HG03342 (cell line): Measurements from ENCODE around the gene ATP2B3.

Experiments used
- ATAC-seq: cut with Tn5 transposase; IDR thresholded peaks from one replicate; pipeline ENCODE4 v1.9.1; 2021; ENCODE audit warnings: mild to moderate bottlenecking, moderate library complexity; ENCODE audit not compliant: unreplicated experiment

The ATP2B3 gene

DNA sequence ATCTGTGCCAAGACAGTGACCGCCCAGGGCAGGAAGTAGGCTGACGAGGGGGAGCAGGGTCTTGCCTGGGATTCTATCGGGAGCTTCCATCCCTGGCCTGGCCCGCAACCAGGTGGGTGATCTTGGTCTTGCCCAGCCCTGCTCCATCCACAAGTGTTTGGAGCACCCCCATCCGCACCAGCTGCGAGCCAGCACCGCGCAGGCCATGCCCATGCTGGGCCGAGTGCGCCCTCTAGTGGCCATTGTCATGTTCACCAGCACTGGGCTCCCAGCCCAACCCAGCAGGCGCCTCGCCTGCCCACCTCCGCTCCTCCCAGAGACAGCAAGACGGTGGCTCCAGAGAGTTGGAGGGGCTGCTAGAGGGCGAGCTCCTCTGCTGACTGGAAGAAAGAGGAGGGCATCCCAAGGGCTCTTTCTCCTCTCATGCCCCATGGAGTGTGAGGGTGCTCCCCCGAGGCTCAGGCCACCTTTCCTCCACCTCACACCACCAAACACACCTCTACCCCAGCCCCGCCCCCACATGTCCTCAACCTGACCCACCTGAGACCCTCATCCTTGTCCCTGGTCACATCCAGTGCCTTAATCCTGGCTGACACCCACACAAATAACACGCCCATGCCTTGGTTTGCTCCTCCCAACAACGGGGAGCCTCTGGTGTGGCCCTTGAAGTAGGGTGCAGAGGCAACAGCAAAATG is 9.8 kb upstream of the ATP2B3 start:
- ATAC-seq = peak; percentile 95

DNA sequence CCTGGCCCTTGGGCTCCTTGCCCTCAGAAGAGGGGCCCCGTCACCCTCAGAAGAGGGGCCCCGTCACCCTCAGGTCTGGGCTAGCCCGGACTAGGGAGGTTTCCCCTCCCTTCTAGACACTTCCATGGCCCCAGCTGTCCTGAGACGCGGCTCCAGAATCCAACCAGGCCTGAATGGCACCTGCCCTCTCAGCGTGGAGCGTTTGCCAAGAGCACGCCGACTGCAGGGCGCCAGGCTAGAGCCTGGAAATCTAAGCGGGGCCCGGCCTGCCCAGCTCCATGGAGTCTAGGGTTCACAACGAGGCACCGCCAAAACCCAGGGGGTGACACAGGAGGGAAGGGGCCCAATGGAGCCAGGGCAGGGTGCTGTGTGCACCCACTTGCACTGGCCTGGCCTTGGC is 7.8 kb upstream of the ATP2B3 start:
- ATAC-seq = no peak

DNA sequence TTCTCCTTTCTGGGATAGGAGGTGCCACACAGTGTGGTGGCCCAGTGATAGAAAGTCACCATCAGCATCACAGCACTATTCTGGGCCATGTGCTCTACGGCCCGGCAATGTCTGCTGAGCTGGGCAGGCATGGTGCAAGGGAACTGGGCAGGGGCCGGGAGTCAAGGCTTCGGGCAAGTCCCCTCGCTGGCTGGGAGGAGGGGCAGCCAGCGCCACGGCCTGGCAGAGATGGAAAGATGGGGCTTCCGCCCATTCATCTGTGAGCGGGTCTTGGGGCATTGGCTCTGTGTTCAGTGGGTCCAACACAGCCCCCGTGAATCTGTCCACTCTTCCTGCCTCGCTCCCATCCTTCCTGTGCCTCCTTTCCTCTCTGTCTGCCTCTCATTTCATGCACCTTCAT is 7.1 kb upstream of the ATP2B3 start:
- no peak for ATAC-seq

DNA sequence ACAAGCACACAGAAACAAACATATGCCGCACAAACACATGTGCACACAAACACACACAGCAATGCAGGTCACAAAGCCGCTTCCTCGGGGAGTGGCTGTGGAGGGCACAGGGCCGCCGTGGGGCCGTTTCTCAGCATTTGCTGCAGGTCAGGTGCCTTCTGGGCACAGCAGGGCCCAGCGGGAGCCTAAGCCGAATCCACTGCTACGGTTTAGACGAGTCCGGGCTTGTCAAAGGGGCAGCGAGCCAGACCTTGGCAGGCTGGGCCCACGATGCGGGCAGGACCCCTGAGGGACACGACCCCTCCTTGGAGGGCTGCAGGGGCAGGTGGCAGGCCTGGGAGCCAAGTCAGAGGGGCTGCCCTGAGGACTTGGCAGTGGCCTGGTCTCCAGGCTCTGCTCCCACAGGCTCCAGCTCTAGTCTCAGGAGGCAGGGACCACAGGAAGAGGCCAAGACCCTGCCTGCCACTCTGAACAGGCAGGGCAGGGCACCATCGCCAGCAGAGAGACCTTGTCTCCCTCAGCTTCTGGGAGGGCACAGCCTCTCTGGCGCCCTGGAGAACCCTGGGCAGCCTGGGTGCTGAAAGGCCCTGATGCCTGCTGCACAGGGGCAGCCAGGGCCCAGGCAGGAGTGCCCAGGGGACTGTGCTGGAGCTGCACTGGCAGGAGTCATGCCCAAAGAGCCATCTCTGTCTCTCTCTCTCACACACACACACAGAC is 5.5 kb upstream of the ATP2B3 start:
- ATAC-seq = no peak

DNA sequence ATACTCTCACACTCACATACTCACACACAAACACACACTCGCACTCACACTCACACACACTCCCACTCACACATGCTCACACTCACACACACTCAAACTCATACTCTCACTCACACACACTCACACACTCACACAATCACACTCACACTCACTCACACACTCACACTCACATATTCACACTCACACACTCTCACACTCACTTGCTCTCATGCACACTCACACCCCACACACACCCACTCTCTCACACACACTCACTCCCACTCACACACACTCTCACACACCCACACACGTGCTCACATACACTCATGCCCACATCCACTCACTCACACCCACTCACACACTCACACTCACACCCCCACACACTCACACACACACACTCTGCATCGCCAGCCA is 4.9 kb upstream of the ATP2B3 start:
- ATAC-seq = no peak

DNA sequence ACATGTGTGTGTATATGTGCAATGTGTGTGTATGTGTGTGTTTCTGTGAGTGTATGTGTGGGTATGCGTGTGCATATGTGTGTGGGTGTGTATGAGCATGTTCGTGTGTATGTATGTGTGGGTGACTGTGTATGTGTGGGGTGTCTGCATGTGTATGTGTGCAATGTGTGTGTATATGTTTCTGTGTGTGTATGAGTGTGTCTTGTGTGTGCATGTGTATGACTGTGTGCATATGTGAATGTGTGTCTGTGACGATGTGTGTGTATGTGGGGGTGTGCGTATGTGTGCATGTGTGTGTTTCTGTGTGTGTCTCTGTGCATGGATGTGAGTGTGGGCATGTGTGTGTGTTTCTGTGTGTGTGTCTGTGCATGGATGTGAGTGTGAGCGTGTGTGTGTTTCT is 4.2 kb upstream of the ATP2B3 start:
- ATAC-seq = no peak

DNA sequence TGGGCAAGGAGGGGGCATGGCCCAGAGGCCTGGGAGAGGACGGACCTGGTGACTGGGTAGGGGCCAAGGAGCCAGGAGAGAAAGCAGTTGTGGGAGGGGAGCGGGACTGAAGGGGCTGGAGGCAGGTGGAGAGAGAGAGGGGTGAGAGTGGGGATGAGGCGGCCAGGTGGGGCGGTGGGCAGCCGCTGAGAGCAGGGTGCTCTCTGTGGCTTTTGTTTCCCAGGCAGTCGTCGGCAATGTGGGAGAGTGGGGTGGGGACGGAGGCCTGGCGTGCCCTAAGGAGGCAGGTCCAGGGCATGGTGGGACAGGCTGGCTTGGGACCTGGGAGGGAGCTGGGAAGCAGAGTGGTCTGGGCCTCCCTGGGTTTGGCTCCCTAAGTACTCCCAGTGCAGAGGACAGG is 3.2 kb upstream of the ATP2B3 start:
- no peak for ATAC-seq

DNA sequence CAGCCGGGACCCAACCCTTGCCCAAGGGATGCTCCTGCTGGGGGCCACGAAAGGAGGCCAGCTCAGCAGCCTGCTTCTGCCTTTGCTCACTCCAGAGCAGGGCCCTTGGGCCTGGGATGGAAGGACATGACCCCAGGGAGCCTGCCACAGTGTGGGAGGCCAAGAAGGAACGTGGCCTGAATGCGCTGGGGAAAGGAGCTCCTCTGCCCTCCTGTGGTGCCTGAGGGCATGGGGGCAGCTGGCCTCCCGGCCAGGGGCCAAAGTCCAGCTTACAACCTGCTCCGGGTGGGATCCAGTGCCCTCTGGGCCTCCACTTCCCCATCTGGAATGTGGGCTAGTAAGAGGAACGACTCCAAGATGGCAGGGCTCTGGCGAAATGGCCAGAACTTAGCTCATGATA is 2.0 kb upstream of the ATP2B3 start:
- no peak for ATAC-seq

DNA sequence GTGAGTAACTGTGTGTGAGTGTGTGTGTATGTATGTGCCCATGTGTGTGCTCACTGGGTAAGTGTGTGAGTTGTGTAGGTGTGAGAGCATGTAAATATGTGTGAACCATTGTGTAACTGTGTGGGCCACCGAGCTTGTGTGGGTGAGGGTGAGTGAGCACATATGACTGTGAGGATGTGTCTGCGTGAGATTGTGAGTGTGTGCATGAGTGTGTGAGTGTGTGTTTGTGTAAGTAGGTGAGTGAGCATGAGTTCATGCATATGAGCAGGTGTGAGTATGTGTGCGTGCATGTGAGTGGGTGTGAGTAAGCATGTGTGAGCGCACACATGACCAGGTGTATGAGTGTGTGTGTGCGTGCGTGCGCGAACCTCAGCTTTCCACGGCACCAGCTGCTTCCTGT is 1.4 kb upstream of the ATP2B3 start:
- no peak for ATAC-seq

DNA sequence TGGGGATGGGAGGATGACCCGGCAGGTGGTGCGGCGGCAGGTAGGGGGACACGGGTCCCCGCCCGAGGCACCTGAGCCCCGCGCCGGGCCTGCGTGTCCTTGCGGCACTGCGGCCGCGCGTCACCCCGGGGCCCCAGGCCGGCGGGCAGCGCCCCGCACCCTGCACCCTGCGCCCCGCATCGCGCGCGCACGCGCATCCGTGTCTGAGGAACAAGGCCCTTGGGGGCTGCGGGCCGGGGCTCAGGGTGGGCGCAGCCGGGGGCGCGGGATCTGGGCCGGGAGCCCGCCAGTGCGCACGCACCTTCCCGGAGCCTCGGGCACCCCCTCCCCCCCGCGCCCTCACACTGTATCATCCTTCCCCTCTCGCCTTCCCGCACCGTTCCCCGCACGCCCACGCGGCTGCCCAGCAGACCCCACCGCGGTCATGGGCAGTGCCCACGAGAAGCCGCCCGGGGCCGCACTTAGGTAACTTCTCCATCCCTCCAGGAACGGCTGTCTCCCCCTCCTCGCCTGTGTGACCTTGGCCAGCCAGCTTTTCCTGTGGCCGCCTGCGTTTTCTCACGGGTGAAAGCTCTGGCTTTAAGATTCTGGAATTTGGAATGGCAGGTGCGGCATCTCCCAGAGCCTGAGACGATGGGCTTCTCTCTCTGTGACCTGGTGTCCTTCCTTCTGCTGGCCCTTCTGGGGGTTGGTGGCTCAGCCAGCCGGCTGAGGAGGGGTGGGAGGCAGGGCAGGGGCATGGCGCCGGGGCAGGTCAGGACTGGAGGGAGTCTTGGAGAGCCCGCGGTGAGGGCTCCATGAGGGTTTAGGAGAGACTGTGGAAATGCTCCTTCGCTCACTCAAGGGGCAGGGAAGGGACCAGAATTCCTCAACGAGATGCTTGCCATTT is 748 bp downstream of the ATP2B3 start:
- ATAC-seq = no peak

DNA sequence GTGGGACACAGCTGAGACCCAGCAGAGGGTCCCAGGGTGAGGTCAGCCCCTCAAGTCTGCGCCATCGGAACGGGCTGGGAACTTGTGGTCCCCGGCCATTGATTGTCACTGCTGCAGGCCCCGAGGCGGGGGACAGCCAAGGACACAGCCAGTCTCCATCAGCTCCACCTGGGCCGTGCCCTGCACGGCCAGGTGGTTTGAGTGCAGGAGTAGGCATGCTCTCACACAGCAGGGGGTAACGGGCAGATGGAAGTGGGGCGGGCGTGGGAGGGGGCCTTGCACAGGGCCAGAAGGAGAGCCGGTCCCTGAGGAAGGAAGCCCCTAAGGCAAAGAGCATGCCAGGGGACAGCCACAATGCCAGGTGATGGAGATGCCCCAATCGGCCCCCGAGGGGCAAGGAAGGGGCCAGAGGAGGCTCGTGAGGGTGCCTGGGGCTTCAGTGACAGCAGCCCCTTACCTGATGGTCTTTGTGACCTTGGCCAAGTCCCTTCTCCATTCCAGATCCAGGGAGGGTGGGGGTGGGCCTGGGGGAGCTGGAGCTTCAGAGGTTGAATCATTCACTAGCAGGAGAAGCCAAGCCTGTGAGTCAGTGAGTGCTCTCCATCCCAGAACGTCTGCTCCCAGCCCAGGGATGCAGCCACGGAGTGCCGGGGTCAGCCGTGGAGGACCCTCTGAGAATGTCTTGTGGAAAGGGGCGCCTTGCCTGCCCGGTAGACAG is 2.3 kb downstream of the ATP2B3 start:
- ATAC-seq = no peak

DNA sequence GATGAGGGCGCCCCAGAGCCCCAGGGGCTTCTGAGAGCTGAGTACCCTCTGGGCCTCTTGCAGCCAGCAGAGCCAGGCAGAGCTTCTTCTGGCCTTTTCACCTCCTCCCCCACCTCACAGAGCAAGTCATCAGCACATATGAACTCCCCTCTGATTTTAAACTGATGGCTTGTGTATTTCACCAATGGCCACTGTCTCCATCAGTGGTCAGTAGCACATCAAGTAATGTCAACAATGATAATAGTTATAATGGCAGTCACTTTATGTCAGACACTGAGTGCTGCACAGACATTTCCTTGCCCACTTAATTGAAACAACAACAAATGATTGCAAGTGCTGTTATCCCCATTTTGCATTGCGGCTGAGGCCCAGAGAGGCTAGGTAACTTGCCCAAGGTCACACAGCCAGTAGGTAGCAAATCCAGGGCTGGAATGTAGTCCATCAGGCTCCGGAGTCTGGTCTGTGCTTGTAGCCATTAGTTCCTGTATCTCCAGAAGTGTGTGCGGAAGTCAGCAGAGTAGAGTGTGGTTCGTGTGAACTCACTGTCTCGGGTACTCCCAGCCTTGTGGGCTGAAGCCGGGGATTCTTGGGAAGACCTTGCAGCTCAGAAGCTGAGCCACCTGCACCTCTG is 3.0 kb downstream of the ATP2B3 start:
- ATAC-seq = no peak

DNA sequence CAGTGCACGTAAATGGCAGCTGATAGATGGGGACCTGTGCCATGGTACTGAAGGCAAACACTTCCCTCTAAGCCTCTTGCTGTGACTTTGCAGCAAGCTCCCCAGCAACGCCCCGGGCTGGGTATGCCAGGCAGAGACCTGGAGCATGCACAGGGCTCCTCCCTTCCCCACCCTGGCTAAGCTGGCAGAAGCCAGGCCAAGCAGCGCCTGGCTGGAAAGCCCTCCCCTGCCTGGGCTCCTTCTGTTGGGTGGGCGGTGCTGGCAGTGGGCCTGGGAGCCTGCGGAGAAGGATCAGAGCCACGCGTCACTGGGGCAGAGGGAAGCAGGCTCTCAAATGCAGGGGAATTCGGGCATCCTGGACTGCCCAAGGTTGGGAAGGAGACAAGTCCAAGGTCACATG is 3.6 kb downstream of the ATP2B3 start:
- no peak for ATAC-seq

DNA sequence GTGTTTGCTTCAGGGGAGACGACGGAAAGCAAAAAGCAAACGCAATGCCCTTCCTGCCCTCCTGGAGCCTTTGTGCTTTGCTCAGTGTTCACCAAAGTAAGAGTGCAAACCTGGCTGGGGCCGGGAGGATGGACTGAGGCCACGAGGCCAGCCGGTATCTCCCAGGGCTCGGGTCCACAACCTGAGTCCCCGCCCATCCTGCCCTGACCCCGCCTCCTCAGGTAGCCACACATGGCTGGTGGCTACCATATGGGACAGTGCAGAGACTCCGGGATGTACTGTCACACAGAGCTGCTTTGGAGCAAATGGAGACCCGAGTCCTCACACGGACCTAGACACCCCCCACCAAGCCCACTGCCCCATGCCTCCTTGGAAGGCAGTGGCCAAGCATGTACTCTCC is 4.8 kb downstream of the ATP2B3 start:
- no peak for ATAC-seq

DNA sequence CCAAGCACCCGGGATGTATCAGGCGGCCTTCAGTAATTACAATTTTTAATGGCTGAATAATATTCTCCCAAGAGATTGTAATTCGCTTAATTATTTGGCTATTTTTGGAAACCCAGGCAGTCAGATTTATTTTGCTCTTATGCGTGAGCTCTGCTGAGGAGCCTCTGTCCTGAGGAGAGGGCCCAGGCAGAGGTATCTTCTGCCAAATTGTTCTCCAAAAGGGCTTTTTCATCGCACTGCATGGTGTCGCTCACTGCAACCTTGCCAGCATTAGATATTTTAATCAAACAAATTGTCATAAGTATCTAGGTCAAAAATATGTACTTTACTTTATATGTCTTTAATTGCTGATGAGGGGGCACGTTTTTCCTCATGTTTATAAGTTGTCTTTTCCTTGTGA is 5.8 kb downstream of the ATP2B3 start:
- ATAC-seq = no peak

DNA sequence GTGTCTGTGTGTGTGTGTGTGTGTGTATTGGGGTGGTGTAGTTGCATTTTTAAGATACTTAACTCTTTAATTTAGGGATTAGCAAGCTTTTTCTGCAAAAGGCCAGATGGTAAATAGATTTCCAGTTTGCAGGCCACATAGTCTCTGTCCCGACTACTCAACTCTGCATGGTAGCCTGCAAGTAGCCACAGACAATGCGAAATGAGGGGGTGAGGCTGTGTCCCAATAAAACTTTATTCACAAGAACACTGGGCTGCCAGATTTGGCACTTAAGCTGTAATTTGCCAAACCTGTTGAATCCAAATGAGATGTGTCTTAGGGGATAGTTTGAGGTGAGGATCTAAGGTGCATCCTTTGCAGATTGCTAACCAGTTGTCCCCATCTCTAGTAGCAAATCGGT is 6.8 kb downstream of the ATP2B3 start:
- ATAC-seq = no peak

DNA sequence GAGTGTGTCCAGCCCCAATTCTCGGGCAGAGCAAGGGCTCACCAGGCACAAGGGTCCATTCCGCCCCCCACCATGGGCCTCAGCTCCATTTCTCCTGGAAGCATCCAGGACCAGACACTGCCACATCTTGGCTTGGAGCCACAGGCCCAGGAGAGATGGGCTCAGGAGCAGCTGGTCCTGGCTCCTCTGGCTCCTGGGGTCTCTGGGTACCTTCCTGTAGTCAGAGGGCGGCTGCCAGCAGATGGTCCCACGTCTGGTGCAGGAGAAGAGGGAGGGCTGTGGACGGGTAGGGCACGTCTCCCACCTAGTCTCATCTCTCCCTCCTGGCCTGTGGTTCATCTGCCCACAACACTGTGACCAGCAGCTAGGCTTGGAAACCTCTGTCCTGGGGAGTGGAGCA is 8.0 kb downstream of the ATP2B3 start:
- no peak for ATAC-seq

DNA sequence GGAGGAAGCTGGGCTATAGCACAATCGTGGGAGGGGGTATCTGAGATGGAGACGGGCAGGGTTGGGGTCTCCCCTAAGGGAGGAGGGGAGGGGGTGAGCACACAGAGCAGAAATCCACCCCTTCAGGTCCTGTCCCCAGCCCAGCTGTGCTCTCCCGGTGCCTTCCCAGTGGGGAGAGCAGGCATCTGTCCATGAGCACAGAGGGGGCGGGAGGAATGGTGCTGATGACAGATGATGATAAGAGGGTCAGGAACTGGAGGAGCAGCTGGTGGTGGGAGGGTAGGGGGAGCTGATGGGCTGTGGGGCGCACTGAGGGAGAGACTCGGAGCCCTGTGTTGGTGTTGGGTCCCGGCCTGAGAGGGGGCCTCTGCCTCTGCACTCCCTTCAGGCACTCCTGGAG is 8.6 kb downstream of the ATP2B3 start:
- ATAC-seq = no peak

DNA sequence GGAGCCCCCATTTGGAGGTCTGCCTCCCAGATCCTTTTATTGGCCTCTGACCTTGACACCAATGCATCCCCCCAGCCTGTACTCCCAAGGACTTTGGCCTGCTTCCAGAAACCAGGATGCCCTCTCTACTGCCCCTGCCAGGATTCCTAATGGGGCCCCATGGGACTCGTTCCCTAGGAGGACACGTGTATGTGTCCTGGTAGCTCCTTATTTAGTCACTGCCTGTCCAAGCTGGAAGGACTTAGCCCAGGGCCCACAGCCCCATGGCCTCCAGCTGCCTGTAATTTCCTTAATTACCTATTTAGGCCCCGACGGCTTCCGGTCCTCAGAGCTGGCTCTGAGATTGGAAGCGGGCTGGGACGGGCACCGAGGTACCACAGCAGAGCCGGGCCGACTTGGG is 9.4 kb downstream of the ATP2B3 start:
- ATAC-seq = no peak

DNA sequence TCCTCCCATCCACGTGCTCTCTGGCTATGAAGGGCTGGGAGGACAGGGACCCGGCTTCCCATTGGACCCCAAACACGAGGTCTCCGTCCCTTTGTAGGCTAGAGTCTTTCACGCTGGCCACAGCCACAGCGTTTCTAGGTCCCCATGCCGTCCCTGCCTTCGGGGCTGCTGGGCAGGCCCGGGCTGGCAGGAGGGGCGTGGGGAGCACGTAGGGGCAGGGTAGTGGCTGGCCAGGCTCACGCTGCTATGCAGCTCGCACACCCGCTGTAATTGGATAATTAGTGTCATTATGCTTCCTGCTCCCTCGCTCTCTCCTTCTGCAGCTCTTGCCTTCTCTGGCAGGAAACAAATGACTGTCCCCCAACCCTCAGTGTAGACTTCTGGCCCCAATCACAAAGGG is 9.8 kb downstream of the ATP2B3 start:
- ATAC-seq = no peak
